ENCODE data around the gene OR4D10.

- TF ChIP-seq CTCF (IDR thresholded peaks at IDR 0.05; ENCODE audit: low read depth, low read length), result no peak
- TF ChIP-seq EZH2phosphoT487 (IDR thresholded peaks at IDR 0.05; ENCODE audit: low read depth), result no peak
These were observed at the start of gene OR4D10 for GRCh38 chr11:59473015-59473414.
